HPDE6-E6E7 (cell line): ENCODE measurements around the gene HEXD.
"Not testable (repeated sequence)": the region's sequence is repeated elsewhere in the genome, so short reads cannot be mapped to it uniquely, and the experiment has no call there.

ENCODE experiments used
- DNase-seq: peaks from one replicate; pipeline ENCODE4 v3.0.0; 2011; ENCODE audit warnings: missing footprints; ENCODE audit errors: extremely low spot score

Gene HEXD

DNA sequence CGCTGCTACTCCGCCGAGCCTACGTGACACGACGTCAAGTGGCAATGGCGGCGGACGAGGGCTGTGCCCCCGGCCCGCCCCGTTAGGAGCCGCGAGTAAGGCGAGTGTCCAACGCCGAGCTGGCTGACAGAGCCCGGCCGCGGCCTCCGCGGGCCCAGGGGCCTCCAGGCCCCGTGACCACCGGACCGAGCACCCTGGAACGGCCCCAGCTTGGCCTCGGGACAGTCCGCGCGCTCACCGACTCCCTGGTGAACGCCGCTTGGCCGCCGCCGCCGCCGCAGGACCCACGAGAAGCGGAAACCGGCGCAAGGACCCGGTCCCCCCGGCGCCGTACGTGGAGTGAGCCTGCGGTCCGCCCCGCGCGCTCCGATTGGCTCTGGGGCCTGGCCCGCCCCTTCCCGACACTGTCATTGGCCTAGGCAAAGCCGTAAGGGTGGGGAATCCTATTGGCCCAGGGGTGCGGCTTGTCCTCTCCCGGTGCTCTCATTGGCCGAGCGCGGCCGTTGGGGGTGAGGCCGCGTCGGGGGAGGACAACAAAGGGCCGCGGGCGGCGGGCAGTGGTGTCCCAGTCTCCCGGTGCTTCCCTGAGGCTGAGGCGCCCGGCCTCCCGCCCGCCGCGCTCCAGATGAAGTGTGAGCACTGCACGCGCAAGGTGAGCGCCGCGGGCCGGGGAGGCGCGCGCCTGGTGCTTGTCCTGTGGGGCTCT lies 40.2 kb downstream of the HEXD start, which contains the start of gene NARF:
NARF (plus strand) TSS at position 563 of the 706 bp plus-strand sequence; CDS start at position 626, 63 bp downstream.
- peak; percentile 100 for DNase-seq

- no peak for DNase-seq
Observed at GRCh38 chr17:82458885-82459424, 40.8 kb downstream of the HEXD start.

- DNase-seq, result not testable (repeated sequence)
Observed at GRCh38 chr17:82459936-82460335, 41.8 kb downstream of the HEXD start.

GRCh38 chr17:82461827-82462524 lies 43.8 kb downstream of the HEXD start:
- no peak for DNase-seq

- no peak for DNase-seq
Observed at GRCh38 chr17:82463391-82463790, 45.2 kb downstream of the HEXD start.

GRCh38 chr17:82463925-82464566 lies 45.9 kb downstream of the HEXD start:
- DNase-seq, result no peak

GRCh38 chr17:82464567-82464929 lies 46.4 kb downstream of the HEXD start:
- no peak for DNase-seq

- no peak for DNase-seq
Observed at GRCh38 chr17:82465023-82465603, 47.0 kb downstream of the HEXD start.

DNA sequence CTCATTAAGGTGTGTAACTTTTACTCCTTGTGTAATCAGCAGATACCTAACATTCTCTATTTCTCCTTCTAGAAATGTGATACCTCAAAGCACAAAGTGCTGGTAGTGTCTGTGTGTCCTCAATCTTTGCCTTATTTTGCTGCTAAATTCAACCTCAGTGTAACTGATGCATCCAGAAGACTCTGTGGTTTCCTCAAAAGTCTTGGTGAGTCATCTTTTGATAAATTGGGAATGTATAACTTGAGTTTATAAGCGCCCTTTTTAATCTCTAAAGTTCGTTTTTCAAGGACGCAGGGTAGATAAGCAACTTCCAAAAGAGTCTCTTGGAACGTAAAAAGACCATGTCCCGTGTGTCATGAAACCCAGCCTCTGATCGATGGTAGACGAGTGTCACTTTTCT lies 50.5 kb downstream of the HEXD start:
- DNase-seq, result no peak

DNA sequence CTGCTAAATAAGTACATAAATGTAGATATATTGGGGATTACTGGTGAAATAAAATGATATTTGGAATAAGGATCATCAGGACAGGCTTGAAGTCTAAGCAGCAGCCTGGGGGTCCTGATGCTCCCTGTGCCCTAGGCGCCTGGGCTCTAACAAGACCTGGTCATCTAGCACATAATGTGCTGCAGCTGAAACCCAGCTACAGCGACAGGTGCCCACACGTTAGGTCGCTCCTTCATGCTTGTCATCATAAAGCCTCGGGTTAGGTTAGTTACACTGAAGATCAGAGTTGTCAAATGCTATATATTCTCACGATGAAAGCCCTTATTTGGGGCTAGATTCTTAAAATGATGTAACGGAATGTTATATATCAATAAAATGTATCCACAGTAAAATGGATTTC lies 51.9 kb downstream of the HEXD start:
- DNase-seq, result no peak

GRCh38 chr17:82474223-82475010 lies 56.3 kb downstream of the HEXD start:
- no peak for DNase-seq

DNA sequence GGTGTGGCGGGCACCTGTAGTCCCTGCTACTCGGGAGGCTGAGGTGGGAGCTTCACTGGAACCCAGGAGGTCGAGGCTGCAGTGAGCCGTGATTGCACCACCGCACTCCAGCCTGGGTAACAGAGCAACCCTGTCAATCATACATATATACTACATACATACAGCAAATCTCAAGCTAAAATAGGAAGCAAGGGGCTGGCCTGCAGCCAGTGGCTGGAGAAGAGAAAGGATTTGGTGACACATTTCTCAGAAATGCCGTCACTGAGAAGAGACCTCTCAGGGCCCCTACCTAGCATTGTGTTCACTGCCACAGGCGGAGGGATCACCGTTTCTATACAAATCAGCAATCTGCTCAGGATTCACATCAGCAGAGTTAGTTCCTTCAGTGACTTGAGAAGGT lies 57.3 kb downstream of the HEXD start:
- DNase-seq, result no peak

DNA sequence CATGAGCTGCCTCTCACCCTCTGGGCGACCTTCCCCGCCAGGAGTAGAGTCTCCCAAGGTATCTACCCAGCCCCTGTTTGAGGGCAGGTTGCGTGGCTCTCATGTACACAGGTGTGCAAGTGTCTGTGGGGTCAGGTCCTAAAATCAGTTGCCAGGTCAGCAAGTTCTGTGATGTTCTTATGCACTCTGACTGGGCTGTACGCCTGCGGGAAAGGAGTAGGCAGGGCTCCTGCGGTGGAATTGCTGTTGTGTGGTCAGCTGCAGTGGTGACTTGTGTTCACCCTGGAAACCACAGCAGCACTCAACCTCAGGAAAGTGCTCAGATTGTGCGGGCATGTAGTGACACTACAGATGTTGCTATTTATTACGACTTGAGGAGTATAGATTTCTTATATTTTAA lies 59.8 kb downstream of the HEXD start:
- DNase-seq, result no peak

DNA sequence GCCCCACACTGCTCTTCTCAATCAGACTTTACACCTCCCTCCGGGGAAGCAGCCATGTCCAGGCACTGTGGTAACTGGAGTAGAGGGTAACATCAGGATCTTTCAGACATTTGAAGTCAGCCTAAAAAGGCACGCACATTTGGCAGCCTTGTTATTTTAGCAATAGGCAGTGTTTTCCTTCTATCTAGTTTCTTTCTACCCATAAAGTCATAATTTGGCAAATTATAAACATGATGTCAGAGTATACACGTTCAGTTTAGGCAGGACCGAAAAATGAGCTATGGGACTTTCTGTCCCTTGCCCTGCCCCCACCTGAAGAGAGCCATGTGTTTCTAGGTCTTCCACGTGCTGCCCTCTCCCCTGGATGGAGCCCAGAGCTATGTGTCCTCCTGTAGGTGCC lies 61.5 kb downstream of the HEXD start:
- DNase-seq, result no peak

- DNase-seq, result no peak
Observed at GRCh38 chr17:82480318-82480717, 62.2 kb downstream of the HEXD start.

DNA sequence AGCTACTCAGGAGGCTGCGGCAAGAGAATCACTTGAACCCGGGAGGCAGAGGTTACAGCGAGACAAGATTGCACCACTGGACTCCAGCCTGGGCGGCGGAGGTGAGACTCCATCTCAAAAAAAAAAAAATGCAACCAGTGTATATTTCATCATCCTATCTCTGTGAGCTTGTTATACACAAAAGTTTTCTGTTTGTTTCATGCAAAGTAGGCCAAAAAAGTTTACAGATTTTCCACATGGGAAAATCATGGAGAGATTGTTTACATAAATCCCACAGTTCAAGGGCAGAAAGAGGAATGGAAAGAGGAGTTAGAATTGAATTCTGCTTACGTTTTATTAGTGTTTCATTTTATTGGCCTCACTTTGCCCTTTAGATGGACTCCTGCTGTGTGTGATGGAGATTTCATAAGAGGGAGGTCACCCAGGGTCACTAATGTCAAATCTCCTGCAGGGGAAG lies 65.1 kb downstream of the HEXD start:
- DNase-seq, result no peak

DNA sequence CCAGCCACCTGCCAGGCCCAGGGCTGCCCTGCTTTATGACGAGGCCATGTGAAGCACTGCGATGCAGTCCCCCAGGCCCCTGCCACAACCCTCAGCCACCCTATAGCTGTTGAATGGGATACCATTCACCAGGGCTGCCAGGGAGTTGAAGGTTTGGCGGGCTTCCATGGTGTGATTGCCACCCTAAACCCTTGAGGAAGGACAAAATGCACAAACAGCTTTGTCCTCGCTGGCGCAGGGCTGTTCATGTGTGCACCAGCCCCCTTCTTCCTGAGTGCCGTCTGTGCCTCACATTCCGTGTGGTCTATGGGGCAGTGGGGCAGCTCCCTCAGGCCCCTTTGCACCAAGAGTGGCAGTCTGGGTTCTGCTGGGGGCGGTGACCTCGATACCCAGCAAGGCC lies 65.7 kb downstream of the HEXD start:
- no peak for DNase-seq

DNA sequence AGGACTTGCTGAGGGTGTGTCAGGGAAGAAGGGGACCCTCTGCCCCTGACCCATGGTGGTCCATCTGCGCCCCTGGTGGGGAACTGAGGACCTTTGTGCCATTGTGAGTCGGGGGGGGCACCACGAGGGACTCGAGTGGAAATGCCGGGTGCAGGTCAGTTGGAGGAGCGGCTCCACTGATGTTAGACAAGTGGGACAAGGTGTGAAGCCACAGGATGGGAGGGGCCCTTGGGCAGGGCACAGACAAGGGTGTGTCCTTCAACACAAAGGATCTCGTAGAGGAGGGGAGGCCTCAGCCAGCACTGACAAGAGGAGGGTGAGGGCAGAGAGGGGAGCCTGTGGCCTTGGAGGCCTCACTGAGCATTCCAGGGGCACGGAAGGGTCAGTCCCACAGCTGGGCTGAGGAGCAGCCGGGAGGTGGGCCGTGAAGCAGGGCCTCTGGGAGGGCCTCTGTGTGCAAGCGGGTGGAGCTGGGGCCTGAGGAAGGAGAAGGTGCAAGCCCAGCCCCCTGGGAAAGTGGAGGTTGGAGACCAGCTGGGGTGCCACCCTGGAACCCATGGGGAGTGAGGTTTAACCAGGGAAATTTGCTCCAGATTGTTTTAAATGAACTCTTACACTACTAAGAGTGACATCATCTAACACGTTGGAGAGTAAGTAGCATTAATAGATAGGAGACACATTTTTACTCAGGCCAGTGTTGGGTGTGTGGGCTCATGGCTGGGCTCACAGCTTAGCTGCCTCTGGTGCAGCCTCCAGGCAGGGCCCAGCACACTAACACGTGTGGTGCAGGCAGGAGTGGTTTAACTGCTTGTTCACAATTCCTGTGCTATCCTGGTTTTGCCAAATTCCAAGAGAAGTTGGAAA lies 68.3 kb downstream of the HEXD start:
- no peak for DNase-seq

- no peak for DNase-seq
Observed at GRCh38 chr17:82487910-82488309, 69.8 kb downstream of the HEXD start.

DNA sequence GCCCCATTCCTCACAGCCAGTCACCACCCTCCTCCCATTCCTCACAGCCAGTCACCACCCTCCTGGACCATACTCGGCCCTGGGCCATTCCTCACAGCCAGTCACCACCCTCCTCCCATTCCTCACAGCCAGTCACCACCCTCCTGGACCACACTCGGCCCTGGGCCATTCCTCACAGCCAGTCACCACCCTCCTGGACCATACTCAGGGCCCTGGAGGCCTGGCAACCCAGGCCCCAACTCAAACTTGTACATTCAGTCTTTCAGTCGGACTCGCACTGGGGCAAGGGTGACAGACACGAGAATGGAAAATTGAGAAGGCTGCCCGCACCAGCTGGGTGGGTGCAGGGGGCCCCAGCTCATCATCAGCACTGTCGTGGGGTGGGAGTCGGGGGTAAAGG lies 71.0 kb downstream of the HEXD start:
- DNase-seq, result no peak
